Spleen (tissue), 7 donors: ENCODE results near the gene CEACAM4.

ENCODE experiments used
- POLR2A ChIP-seq, 3 donors: fragments of 450-650 bp; IDR thresholded peaks; one replicate each; pipeline ENCODE4 v1.5.1; 2017; ENCODE audit warnings: antibody characterized with exemption in 3 of 3, mild to moderate bottlenecking in 1 of 3
- POLR2AphosphoS5 ChIP-seq, 3 donors: sonication (generic); formaldehyde crosslinking; IDR thresholded peaks; one replicate each; pipeline ENCODE4 v1.5.1; 2017; ENCODE audit warnings: antibody characterized with exemption in 3 of 3
- TF ChIP-seq, protein P1 (sequence below), 11 experiments: fragments of 200-600 bp in 7 of 11; fragments of 450-650 bp in 4 of 11; sonication (generic) in 4 of 11; IDR thresholded peaks in 8 of 11; conservative IDR thresholded peaks in 3 of 11; 1 replicate in 7 of 11; 2 replicates in 4 of 11; pipeline versions ENCODE4 v1.4.0 to v1.8.0; 2016 to 2021; ENCODE audit warnings: antibody characterized with exemption in 11 of 11, inconsistent platforms in 4 of 11, mild to moderate bottlenecking in 1 of 11
- donor health status: DM: no; HTN: no; CAD: no; lungs with moderate emphysema.
- donor health status: DM: no; HTN: no; CAD: no.
- donor health status: DM: no; HTN: no; CAD: no.

GRCh38 chr19:41626877-41627276 lies at the start of gene CEACAM4:
- TF ChIP-seq, protein P1, sequence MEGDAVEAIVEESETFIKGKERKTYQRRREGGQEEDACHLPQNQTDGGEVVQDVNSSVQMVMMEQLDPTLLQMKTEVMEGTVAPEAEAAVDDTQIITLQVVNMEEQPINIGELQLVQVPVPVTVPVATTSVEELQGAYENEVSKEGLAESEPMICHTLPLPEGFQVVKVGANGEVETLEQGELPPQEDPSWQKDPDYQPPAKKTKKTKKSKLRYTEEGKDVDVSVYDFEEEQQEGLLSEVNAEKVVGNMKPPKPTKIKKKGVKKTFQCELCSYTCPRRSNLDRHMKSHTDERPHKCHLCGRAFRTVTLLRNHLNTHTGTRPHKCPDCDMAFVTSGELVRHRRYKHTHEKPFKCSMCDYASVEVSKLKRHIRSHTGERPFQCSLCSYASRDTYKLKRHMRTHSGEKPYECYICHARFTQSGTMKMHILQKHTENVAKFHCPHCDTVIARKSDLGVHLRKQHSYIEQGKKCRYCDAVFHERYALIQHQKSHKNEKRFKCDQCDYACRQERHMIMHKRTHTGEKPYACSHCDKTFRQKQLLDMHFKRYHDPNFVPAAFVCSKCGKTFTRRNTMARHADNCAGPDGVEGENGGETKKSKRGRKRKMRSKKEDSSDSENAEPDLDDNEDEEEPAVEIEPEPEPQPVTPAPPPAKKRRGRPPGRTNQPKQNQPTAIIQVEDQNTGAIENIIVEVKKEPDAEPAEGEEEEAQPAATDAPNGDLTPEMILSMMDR (IDR thresholded peaks at IDR 0.05 in 8 of 11, conservative IDR thresholded peaks at IDR 0.05 in 3 of 11), result no peak
- TF ChIP-seq POLR2A (IDR thresholded peaks at IDR 0.05), result peak; percentile 21 to 68 (median 38)
- TF ChIP-seq POLR2AphosphoS5 (IDR thresholded peaks at IDR 0.05), result peak; percentile 89 to 92 (median 91)
